ENCODE data around the gene APOL6. TPM values are rescaled to one million over a fixed set of nuclear protein-coding genes. Genes with fewer than 3 reads are reported as not detected.

APOL6 gene
- total and polyA plus RNA-seq, 2 donors (not counting 1 experiment from before 2014, with no cell fraction given): 18.7 to 58.3 TPM

GRCh38 chr22:35711336-35711735 lies 63.1 kb downstream of the APOL6 start:
- peaks cover 2% of the 10 kb centered on the region for H3K4me1 ChIP-seq (ENCODE audit: control insufficient read depth, extremely low read depth, insufficient read depth, low read length)

GRCh38 chr22:35712672-35713071 lies 64.4 kb downstream of the APOL6 start:
- TF ChIP-seq EZH2 (IDR thresholded peaks at IDR 0.05; ENCODE audit: low read length, missing control alignments): no peak
- TF ChIP-seq CTCF (conservative IDR thresholded peaks at IDR 0.05 in 1 of 2, IDR thresholded peaks at IDR 0.05 in 1 of 2; ENCODE audit: low read depth in 1 of 2, low read length in 2 of 2): no peak
- no peaks in the 10 kb centered on the region for H3K27me3 ChIP-seq (ENCODE audit: control insufficient read depth, insufficient read depth, low read length)
- no peak overlapping the region for H3K4me3 ChIP-seq (replicated peaks in 1 of 4; ENCODE audit: control extremely low read depth in 1 of 4, insufficient read depth in 1 of 4, low read depth in 3 of 4, low read length in 4 of 4)
- no peak for DNase-seq (ENCODE audit: low read depth in 2 of 2)
- H3K9me3 ChIP-seq (ENCODE audit: control insufficient read depth, insufficient read depth, low read depth, low read length): no peaks in the 10 kb centered on the region
- H3K4me2 ChIP-seq (ENCODE audit: extremely low read depth, insufficient read depth, low read length): no peak overlapping the region
- H2AFZ ChIP-seq (ENCODE audit: low read length): no peak overlapping the region
- H3K9ac ChIP-seq (ENCODE audit: insufficient read depth, low read length): no peak overlapping the region
- no peaks in the 10 kb centered on the region for H3K36me3 ChIP-seq (ENCODE audit: control insufficient read depth, insufficient read depth, low read length)
- no peak overlapping the region for H3K27ac ChIP-seq (ENCODE audit: insufficient read depth, low read length)
- no peaks in the 10 kb centered on the region for H3K79me2 ChIP-seq (ENCODE audit: control insufficient read depth, insufficient read depth, low read length)
- peaks cover 2% of the 10 kb centered on the region for H3K4me1 ChIP-seq (ENCODE audit: control insufficient read depth, extremely low read depth, insufficient read depth, low read length)
- no peaks in the 10 kb centered on the region for H4K20me1 ChIP-seq (ENCODE audit: control insufficient read depth, extremely low read depth, insufficient read depth, low read length)

More at GRCh38 chr22:35711336-35711735, 63.1 kb downstream of the APOL6 start:
- DNase-seq (ENCODE audit: low read depth in 2 of 2): no peak
- H3K79me2 ChIP-seq (ENCODE audit: control insufficient read depth, insufficient read depth, low read length): no peaks in the 10 kb centered on the region
- no peaks in the 10 kb centered on the region for H3K9me3 ChIP-seq (ENCODE audit: control insufficient read depth, insufficient read depth, low read depth, low read length)
- H2AFZ ChIP-seq (ENCODE audit: low read length): no peak overlapping the region
- H3K4me2 ChIP-seq (ENCODE audit: extremely low read depth, insufficient read depth, low read length): no peak overlapping the region
- no peak overlapping the region for H3K27ac ChIP-seq (ENCODE audit: insufficient read depth, low read length)
- TF ChIP-seq EZH2 (IDR thresholded peaks at IDR 0.05; ENCODE audit: low read length, missing control alignments) (no peak), CTCF (conservative IDR thresholded peaks at IDR 0.05 in 1 of 2, IDR thresholded peaks at IDR 0.05 in 1 of 2; ENCODE audit: low read depth in 1 of 2, low read length in 2 of 2) (no peak)
- H3K9ac ChIP-seq (ENCODE audit: insufficient read depth, low read length): no peak overlapping the region
- no peaks in the 10 kb centered on the region for H3K27me3 ChIP-seq (ENCODE audit: control insufficient read depth, insufficient read depth, low read length)
- no peaks in the 10 kb centered on the region for H4K20me1 ChIP-seq (ENCODE audit: control insufficient read depth, extremely low read depth, insufficient read depth, low read length)
- no peak overlapping the region for H3K4me3 ChIP-seq (replicated peaks in 1 of 4; ENCODE audit: control extremely low read depth in 1 of 4, insufficient read depth in 1 of 4, low read depth in 3 of 4, low read length in 4 of 4)
- no peaks in the 10 kb centered on the region for H3K36me3 ChIP-seq (ENCODE audit: control insufficient read depth, insufficient read depth, low read length)

- H2AFZ ChIP-seq (ENCODE audit: low read length): no peak within 1 kb of the TSS
- no peak within 1 kb of the TSS for H3K27ac ChIP-seq (ENCODE audit: insufficient read depth, low read length)
- no peaks in the 10 kb centered on the region for H3K4me1 ChIP-seq (ENCODE audit: control insufficient read depth, extremely low read depth, insufficient read depth, low read length)
- H4K20me1 ChIP-seq (ENCODE audit: control insufficient read depth, extremely low read depth, insufficient read depth, low read length): no peaks in the 10 kb centered on the region
- H3K79me2 ChIP-seq (ENCODE audit: control insufficient read depth, insufficient read depth, low read length): no peaks in the 10 kb centered on the region
- H3K36me3 ChIP-seq (ENCODE audit: control insufficient read depth, insufficient read depth, low read length): no peaks in the 10 kb centered on the region
- H3K9me3 ChIP-seq (ENCODE audit: control insufficient read depth, insufficient read depth, low read depth, low read length): no peaks in the 10 kb centered on the region
- H3K9ac ChIP-seq (ENCODE audit: insufficient read depth, low read length): no peak within 1 kb of the TSS
- no peak for DNase-seq (ENCODE audit: low read depth in 2 of 2)
- no peak within 1 kb of the TSS for H3K4me2 ChIP-seq (ENCODE audit: extremely low read depth, insufficient read depth, low read length)
- TF ChIP-seq CTCF (conservative IDR thresholded peaks at IDR 0.05 in 1 of 2, IDR thresholded peaks at IDR 0.05 in 1 of 2; ENCODE audit: low read depth in 1 of 2, low read length in 2 of 2) (no peak), EZH2 (IDR thresholded peaks at IDR 0.05; ENCODE audit: low read length, missing control alignments) (no peak)
- no peak within 1 kb of the TSS for H3K4me3 ChIP-seq (replicated peaks in 1 of 4; ENCODE audit: control extremely low read depth in 1 of 4, insufficient read depth in 1 of 4, low read depth in 3 of 4, low read length in 4 of 4)
- no peaks in the 10 kb centered on the region for H3K27me3 ChIP-seq (ENCODE audit: control insufficient read depth, insufficient read depth, low read length)
These were observed 69.3 kb downstream of the APOL6 start, which contains the start of gene APOL5 for GRCh38 chr22:35717572-35717971. Gene APOL5 (plus strand): TSS chr22:35717872. CDS start chr22:35717872, 0 bp downstream.

Other genes with a start within 250 kb of the APOL6 start
- gene MCM5, start 248.3 kb upstream of the APOL6 start, total RNA-seq: 7.2 and 13.4 TPM in 2 replicates
- gene MCM5, start 248.3 kb upstream of the APOL6 start, polyA plus RNA-seq: 21.7 and 73.4 TPM in 2 replicates
- under 0.01 TPM in 2 replicates for gene RASD2, start 107.6 kb upstream of the APOL6 start, total RNA-seq
- 0.01 TPM in 1 of 2 replicates, not detected in the other for gene RASD2, start 107.6 kb upstream of the APOL6 start, polyA plus RNA-seq
- gene MB, start 31.1 kb upstream of the APOL6 start, total RNA-seq: not detected in 2 replicates
- not detected in 2 replicates for gene MB, start 31.1 kb upstream of the APOL6 start, polyA plus RNA-seq
- gene APOL5, start 69.4 kb downstream of the APOL6 start, total RNA-seq: not detected in 2 replicates
- gene APOL5, start 69.4 kb downstream of the APOL6 start, polyA plus RNA-seq: 0.06 TPM in 1 of 2 replicates, not detected in the other

Data from fibroblast of lung (primary cell).